Mammary epithelial cell (primary cell): Measurements from ENCODE around the gene NOTCH1.

Experiments used
- EZH2 ChIP-seq: IDR thresholded peaks from 2 replicates; pipeline ENCODE4 v1.6.1; 2012; ENCODE audit warnings: low read length, inconsistent platforms, borderline replicate concordance
- TF ChIP-seq, protein P1 (sequence below), 2 donors: IDR thresholded peaks in 1 of 2; conservative IDR thresholded peaks in 1 of 2; 2 replicates each; pipeline ENCODE4 v1.5.1; 2011 to 2012; ENCODE audit warnings: inconsistent platforms in 2 of 2, low read length in 2 of 2, mild to moderate bottlenecking in 2 of 2, control low read depth in 1 of 2, low read depth in 1 of 2; ENCODE audit not compliant: insufficient read depth in 1 of 2; ENCODE audit errors: extremely low read depth in 1 of 2

DNA sequence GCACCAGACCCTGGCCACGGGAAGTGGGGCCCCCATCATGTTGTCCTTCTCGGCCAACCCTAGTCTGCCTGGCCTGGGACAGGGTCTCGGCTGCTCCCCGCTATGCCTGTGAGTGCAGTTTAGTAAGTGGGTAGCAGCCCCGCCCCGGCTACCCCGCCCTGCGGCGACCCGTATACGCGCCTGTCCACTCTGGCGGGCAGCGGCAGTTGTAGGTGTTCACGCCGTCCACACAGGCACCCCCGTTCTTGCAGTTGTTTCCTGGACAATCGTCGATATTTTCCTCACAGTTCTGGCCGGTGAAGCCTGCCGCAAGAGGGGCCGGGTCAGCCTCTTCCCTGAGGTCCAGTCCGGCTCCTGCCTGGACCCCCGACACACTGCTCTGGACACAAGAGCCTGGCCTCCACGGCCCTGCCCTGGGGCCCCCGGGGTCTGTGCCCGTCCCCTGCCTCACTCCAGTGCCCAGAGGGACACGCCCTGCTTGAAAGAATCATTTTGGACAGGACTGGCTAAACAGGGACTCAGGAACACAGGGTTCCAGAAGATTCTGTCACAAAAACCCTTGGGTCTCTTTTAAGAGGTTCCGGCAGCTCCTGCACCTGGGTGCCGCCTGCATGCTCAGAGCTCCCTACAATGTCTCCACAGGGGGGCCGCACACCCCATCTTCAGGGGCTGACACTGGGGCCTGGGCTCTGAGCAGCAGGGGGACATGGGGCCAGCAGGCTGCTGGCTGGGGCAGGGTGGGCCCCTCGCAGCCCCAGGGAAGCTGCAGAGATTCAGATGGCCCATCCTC is 26.4 kb downstream of the NOTCH1 start:
- TF ChIP-seq, protein P1, sequence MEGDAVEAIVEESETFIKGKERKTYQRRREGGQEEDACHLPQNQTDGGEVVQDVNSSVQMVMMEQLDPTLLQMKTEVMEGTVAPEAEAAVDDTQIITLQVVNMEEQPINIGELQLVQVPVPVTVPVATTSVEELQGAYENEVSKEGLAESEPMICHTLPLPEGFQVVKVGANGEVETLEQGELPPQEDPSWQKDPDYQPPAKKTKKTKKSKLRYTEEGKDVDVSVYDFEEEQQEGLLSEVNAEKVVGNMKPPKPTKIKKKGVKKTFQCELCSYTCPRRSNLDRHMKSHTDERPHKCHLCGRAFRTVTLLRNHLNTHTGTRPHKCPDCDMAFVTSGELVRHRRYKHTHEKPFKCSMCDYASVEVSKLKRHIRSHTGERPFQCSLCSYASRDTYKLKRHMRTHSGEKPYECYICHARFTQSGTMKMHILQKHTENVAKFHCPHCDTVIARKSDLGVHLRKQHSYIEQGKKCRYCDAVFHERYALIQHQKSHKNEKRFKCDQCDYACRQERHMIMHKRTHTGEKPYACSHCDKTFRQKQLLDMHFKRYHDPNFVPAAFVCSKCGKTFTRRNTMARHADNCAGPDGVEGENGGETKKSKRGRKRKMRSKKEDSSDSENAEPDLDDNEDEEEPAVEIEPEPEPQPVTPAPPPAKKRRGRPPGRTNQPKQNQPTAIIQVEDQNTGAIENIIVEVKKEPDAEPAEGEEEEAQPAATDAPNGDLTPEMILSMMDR (conservative IDR thresholded peaks at IDR 0.05 in 1 of 2, IDR thresholded peaks at IDR 0.05 in 1 of 2; ENCODE audit: extremely low read depth in 1 of 2, insufficient read depth in 1 of 2, low read depth in 1 of 2, low read length in 2 of 2), result no peak
- no peak for TF ChIP-seq EZH2
